Ishikawa (cell line): ENCODE data around the gene ONECUT1.

Experiments used
- CEBPB ChIP-seq: IDR thresholded peaks from 2 replicates; pipeline ENCODE4 v1.6.1; 2012
- CREB1 ChIP-seq: IDR thresholded peaks from 2 replicates; pipeline ENCODE4 v1.6.1; 2012; ENCODE audit warnings: low read depth
- EP300 ChIP-seq: IDR thresholded peaks from 2 replicates; pipeline ENCODE4 v1.6.1; 2012; ENCODE audit warnings: borderline replicate concordance
- FOXM1 ChIP-seq: IDR thresholded peaks from 2 replicates; pipeline ENCODE4 v1.6.1; 2012; ENCODE audit warnings: low read depth, borderline replicate concordance
- MAX ChIP-seq: IDR thresholded peaks from 2 replicates; pipeline ENCODE4 v1.6.1; 2012
- NFIC ChIP-seq: IDR thresholded peaks from 2 replicates; pipeline ENCODE4 v1.6.1; 2012
- RAD21 ChIP-seq: IDR thresholded peaks from 2 replicates; pipeline ENCODE4 v1.6.1; 2012; ENCODE audit warnings: low read depth
- REST ChIP-seq: IDR thresholded peaks from 2 replicates; pipeline ENCODE4 v1.6.1; 2012; ENCODE audit warnings: low read depth, mild to moderate bottlenecking
- TAF1 ChIP-seq: IDR thresholded peaks from 2 replicates; pipeline ENCODE4 v1.6.1; 2012; ENCODE audit warnings: low read depth, mild to moderate bottlenecking
- TCF12 ChIP-seq: IDR thresholded peaks from 2 replicates; pipeline ENCODE4 v1.6.1; 2012; ENCODE audit warnings: low read depth
- TEAD4 ChIP-seq: IDR thresholded peaks from 2 replicates; pipeline ENCODE4 v1.6.1; 2012
- USF1 ChIP-seq: IDR thresholded peaks from 2 replicates; pipeline ENCODE4 v1.6.1; 2012
- YY1 ChIP-seq: IDR thresholded peaks from 2 replicates; pipeline ENCODE4 v1.6.1; 2012; ENCODE audit warnings: low read depth
- ZBTB7A ChIP-seq: IDR thresholded peaks from 2 replicates; pipeline ENCODE4 v1.6.1; 2012; ENCODE audit warnings: low read depth

GRCh38 chr15:52717924-52718323 is 72.2 kb downstream of the ONECUT1 start:
- TF ChIP-seq RAD21 (no peak), USF1 (no peak), TAF1 (no peak), TCF12 (no peak), CEBPB (no peak), REST (no peak), EP300 (no peak), MAX (no peak), CREB1 (no peak), NFIC (no peak), FOXM1 (no peak), YY1 (no peak), ZBTB7A (no peak), TEAD4 (no peak)
